Measurements from ENCODE around the gene GALNT2.

- TF ChIP-seq CTCF (IDR thresholded peaks at IDR 0.05; ENCODE audit: low read length) (no peak), EZH2phosphoT487 (IDR thresholded peaks at IDR 0.05; ENCODE audit: low read length) (no peak)
Observed at GRCh38 chr1:230260831-230261230, 193.8 kb downstream of the GALNT2 start.

Data from MM.1S (cell line).